ENCODE data around the gene ISLR.

The ISLR gene

GRCh38 chr15:74216949-74217348 lies 43.4 kb downstream of the ISLR start:
- DNase-seq, result no peak

- peak; percentile 49 for DNase-seq
These were observed 44.7 kb downstream of the ISLR start for GRCh38 chr15:74217907-74218885.

- peak; percentile 82 for DNase-seq
These were observed 47.2 kb downstream of the ISLR start for GRCh38 chr15:74220475-74221248.

GRCh38 chr15:74221399-74222239 lies 48.1 kb downstream of the ISLR start:
- DNase-seq, result no peak

GRCh38 chr15:74222240-74223119 lies 49.0 kb downstream of the ISLR start:
- DNase-seq, result peak; percentile 71

- no peak for DNase-seq
These were observed 52.4 kb downstream of the ISLR start for GRCh38 chr15:74225928-74226327.

Data from NCI-H1436 (cell line).